Stomach (tissue), 9 donors: ENCODE measurements around the gene MTNR1A. TPM values are rescaled to one million over a fixed set of nuclear protein-coding genes. Genes with fewer than 3 reads are reported as not detected.

Experiments
- DNase-seq, 2 donors: peaks; one replicate each; pipeline versions ENCODE4 v3.0.0 to v3.0.0-alpha.2; 2013 to 2019
- H3K27ac ChIP-seq, 5 donors: fragments of 200-600 bp in 4 of 5; sonication (generic) in 4 of 5; one replicate each; pipeline ENCODE4 v1.5.1; 2013 to 2019; ENCODE audit warnings: mild to moderate bottlenecking in 1 of 5, moderate library complexity in 1 of 5
- H3K27me3 ChIP-seq, 3 donors: fragments of 200-600 bp; sonication (generic); one replicate each; pipeline ENCODE4 v1.5.1; 2017 to 2019; ENCODE audit warnings: mixed run types in 1 of 3
- H3K36me3 ChIP-seq, 4 donors: fragments of 200-600 bp; sonication (generic); 1 replicate in 3 of 4; 2 replicates in 1 of 4; pipeline ENCODE4 v1.5.1; 2016 to 2019
- H3K4me1 ChIP-seq, 4 donors: fragments of 200-600 bp; sonication (generic); one replicate each; pipeline ENCODE4 v1.5.1; 2016 to 2019
- H3K4me3 ChIP-seq, 4 donors: fragments of 200-600 bp; sonication (generic) in 3 of 4; one replicate each; pipeline ENCODE4 v1.5.1; 2016 to 2019; ENCODE audit warnings: mild to moderate bottlenecking in 1 of 4
- H3K9me3 ChIP-seq, 4 donors: fragments of 200-600 bp; sonication (generic); one replicate each; pipeline ENCODE4 v1.5.1; 2016 to 2019
- EP300 ChIP-seq: sonication (generic); formaldehyde crosslinking; IDR thresholded peaks from one replicate; pipeline ENCODE4 v1.6.1; 2017; ENCODE audit warnings: antibody characterized with exemption
- POLR2A ChIP-seq, 4 donors: fragments of 450-650 bp; IDR thresholded peaks; one replicate each; pipeline ENCODE4 v1.6.1; 2016; ENCODE audit warnings: antibody characterized with exemption in 4 of 4, control low read depth in 2 of 4, mild to moderate bottlenecking in 1 of 4, moderate library complexity in 1 of 4
- POLR2AphosphoS5 ChIP-seq, 3 donors: sonication (generic); formaldehyde crosslinking; IDR thresholded peaks; one replicate each; pipeline ENCODE4 v1.6.1; 2016; ENCODE audit warnings: antibody characterized with exemption in 3 of 3
- WGBS, 5 donors: extraction: QIAGEN DNeasy Blood & Tissue Kit in 3 of 5; methylation state at CpG; one replicate each; pipeline versions ENCODE4 v1.1.5 to v1.1.7; 2013 to 2018; 5-methylcytosine and 5-hydroxymethylcytosine counted together
- intact Hi-C: fragments of 100-400 bp; cut with DNase I; formaldehyde crosslinking; loops from one replicate; pipeline ENCODE4 v1.15.1; 2023; ENCODE audit warnings: low total_unique reads
- polyA plus RNA-seq, 3 donors: library from polyadenylated mRNA; stranded (reverse); fragments of 200-250 nt; gene quantifications; one replicate each; pipeline ENCODE4 v1.2.3, GENCODE V29; 2013
- total RNA-seq, 5 donors: library from RNA; depleted of rRNA; stranded (reverse); fragments of >200 nt; gene quantifications; one replicate each; pipeline versions ENCODE4 v1.1.0 to v1.2.3, GENCODE V29; 2014 to 2016
- TF ChIP-seq, protein P1 (sequence below), 7 experiments: fragments of 450-650 bp in 4 of 7; fragments of 200-600 bp in 3 of 7; sonication (generic) in 3 of 7; IDR thresholded peaks; one replicate each; pipeline ENCODE4 v1.5.1; 2016 to 2019; ENCODE audit warnings: antibody characterized with exemption in 7 of 7, control low read depth in 2 of 7, mild to moderate bottlenecking in 1 of 7
- donor health status: healthy with polysubstance abuse.
- donor health status: Bipolar disorder and iron deficiency.
- donor health status: healthy.

The MTNR1A gene
- total and polyA plus RNA-seq, 8 donors, result 0.55 TPM; not detected in 7

DNA sequence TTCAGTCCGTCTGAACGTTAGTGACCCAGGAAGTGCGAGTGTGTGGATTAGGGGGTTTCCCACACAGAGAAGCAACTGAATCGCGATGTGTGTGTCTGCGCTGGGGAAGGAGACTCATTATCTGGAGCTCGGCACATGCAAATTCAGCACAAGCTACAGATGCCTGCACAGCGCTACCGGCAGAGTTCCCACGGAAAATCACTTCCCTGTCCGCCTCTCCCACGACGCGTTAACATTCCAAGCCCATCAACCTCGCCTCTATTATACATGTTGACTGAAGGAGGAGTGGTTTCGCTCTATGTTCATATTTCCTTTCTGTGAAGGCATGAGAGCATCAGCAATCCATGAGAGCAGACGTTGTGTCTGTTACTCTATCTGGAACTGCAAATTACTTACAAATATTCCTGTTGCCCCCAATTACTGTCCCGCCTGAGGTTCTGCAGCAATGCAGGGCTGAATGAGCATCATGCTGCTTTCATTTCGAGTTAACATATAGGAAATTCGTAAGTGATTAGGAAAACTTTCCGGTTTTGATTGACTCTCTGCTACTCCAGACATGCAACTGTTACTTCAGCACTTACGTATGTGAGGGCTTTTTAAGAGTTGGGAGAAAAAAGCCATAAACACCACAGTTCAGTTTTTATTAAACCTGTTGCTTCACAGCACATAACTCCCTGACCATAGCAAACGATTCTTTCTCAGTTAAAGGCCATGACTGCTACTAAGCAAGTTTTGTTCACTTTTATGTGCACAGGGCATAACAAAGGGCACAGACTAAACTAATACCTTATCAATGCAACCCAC, 15.0 kb upstream of the MTNR1A start:
- Histone ChIP-seq H3K4me1 (peaks cover 0 to 15% (median 6%) of the 10 kb centered on the region in 4 donors), H3K4me3 (peak overlapping the region in 3 of 4 donors; percentile 9 to 25 (median 14)), H3K27me3 (peaks cover 0 to 14% (median 0%) of the 10 kb centered on the region in 3 donors), H3K9me3 (no peaks in the 10 kb centered on the region), H3K27ac (peak overlapping the region in 2 of 5 donors; percentile 24 to 52), H3K36me3 (no peaks in the 10 kb centered on the region)
- WGBS, 5 donors, result 22 to 37% (median 32%) methylated on average over 23 of the region's 23 CpGs
- DNase-seq, result peak; percentile 50 to 80
- TF ChIP-seq POLR2A (IDR thresholded peaks at IDR 0.05), result no peak
- TF ChIP-seq POLR2AphosphoS5 (IDR thresholded peaks at IDR 0.05), result peak in 1 of 3 donors; percentile 60
- intact Hi-C loops, result no loop called here

DNA sequence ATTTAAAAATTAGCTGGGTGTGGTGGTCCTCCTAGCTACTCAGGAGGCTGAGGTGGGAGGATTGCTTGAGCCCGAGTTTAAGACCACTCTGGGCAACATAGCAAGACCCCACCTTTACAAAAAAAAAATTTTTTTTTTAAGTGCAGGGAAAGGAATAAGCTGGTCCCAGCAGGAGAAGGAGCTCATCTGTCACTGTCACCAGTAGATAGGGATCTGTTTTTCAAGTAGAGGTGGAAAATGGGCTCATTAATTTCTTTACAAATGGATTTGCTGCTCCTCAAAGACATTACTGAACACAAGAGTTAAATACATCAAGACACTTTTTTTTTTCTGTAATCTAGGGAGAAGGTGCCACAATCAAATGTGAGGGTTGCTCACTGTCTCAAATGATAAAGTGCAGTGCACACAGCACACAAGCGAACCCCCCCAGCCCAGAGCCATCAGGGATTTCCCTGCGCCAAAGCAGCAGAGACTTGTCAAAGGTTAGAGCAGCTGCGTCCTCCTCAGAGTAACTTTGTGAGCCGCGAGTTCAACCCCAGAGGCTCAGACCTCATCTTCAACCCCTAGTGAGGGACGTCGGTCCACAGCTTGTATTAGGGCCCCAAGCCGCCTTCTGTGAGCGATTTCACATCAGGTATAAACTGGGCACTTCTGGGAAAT, 14.3 kb upstream of the MTNR1A start:
- Histone ChIP-seq H3K27ac (peak overlapping the region in 2 of 5 donors; percentile 24 to 45), H3K4me3 (peak overlapping the region in 3 of 4 donors; percentile 9 to 25 (median 14)), H3K9me3 (no peaks in the 10 kb centered on the region), H3K4me1 (peaks cover 0 to 15% (median 6%) of the 10 kb centered on the region in 4 donors), H3K36me3 (no peaks in the 10 kb centered on the region), H3K27me3 (peaks cover 0 to 20% (median 0%) of the 10 kb centered on the region in 3 donors)
- 28 to 47% (median 38%) methylated on average over 10 of the region's 10 CpGs for WGBS, 5 donors
- DNase-seq, result no peak
- intact Hi-C loops, result no loop called here
- TF ChIP-seq, protein P1, sequence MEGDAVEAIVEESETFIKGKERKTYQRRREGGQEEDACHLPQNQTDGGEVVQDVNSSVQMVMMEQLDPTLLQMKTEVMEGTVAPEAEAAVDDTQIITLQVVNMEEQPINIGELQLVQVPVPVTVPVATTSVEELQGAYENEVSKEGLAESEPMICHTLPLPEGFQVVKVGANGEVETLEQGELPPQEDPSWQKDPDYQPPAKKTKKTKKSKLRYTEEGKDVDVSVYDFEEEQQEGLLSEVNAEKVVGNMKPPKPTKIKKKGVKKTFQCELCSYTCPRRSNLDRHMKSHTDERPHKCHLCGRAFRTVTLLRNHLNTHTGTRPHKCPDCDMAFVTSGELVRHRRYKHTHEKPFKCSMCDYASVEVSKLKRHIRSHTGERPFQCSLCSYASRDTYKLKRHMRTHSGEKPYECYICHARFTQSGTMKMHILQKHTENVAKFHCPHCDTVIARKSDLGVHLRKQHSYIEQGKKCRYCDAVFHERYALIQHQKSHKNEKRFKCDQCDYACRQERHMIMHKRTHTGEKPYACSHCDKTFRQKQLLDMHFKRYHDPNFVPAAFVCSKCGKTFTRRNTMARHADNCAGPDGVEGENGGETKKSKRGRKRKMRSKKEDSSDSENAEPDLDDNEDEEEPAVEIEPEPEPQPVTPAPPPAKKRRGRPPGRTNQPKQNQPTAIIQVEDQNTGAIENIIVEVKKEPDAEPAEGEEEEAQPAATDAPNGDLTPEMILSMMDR (IDR thresholded peaks at IDR 0.05), result no peak
- TF ChIP-seq POLR2AphosphoS5 (IDR thresholded peaks at IDR 0.05), result no peak

DNA sequence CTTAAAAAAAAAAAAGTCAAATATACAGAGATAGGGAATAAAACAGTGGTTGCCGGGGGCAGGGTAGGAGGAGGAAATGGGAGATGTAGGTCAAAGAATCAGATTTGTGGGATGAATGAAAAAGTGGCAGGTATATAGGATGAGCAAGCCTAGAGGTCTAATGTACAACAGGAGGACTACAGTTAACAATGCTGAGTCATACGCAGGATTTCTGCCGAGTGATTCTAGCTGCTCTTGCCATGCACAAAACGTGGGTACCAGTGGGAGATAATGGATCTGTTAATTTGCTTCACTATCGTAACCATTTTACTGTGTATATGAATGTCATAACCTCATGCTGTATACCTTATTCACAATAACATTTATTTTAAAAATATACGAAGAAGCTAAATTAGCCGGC, 10.7 kb upstream of the MTNR1A start:
- Histone ChIP-seq H3K4me1 (peaks cover 0 to 14% (median 6%) of the 10 kb centered on the region in 4 donors), H3K27me3 (peaks cover 0 to 16% (median 0%) of the 10 kb centered on the region in 3 donors), H3K36me3 (no peaks in the 10 kb centered on the region), H3K9me3 (no peaks in the 10 kb centered on the region), H3K4me3 (no peak overlapping the region), H3K27ac (no peak overlapping the region)
- DNase-seq, result no peak
- intact Hi-C loops, result no loop called here
- TF ChIP-seq, protein P1 (IDR thresholded peaks at IDR 0.05), result no peak
- TF ChIP-seq POLR2A (IDR thresholded peaks at IDR 0.05) (no peak), EP300 (no peak), POLR2AphosphoS5 (IDR thresholded peaks at IDR 0.05) (no peak)
- WGBS, 5 donors, result 72 to 87% (median 80%) methylated on average over 7 of the region's 7 CpGs

DNA sequence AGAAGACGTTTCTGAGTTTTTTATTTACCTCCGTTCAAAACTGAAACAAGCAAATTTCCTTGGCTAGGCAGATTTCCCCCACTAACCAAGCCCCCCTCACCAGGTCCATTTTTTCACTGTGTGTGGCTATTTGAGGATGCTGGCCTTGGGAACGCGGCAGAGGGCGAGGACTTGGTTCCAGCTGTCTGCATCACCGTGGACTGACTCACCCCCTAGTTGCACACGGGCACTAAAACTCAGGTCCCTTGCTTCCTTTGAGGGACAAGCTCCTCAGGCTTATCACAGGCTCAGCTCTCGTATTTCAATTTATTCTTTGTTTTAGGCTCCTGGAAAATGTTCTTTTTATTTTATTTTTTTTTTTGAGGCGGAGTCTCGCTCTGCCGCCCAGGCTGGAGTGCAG, 8.4 kb upstream of the MTNR1A start:
- H3K9me3 ChIP-seq, result peaks cover 0 to 5% (median 2%) of the 10 kb centered on the region in 4 donors
- H3K27me3 ChIP-seq, result peaks cover 0 to 16% (median 0%) of the 10 kb centered on the region in 3 donors
- no peaks in the 10 kb centered on the region for H3K4me1 ChIP-seq
- H3K27ac ChIP-seq, result no peak overlapping the region
- no peak for TF ChIP-seq POLR2A (IDR thresholded peaks at IDR 0.05)
- TF ChIP-seq, protein P1 (IDR thresholded peaks at IDR 0.05), result no peak
- TF ChIP-seq EP300, result no peak
- no peak for TF ChIP-seq POLR2AphosphoS5 (IDR thresholded peaks at IDR 0.05)
- DNase-seq, result no peak
- 76 to 87% (median 80%) methylated on average over 11 of the region's 11 CpGs for WGBS, 5 donors
- intact Hi-C loops, result no loop called here
- H3K4me3 ChIP-seq, result no peak overlapping the region
- H3K36me3 ChIP-seq, result no peaks in the 10 kb centered on the region
